HepG2 (cell line): Measurements from ENCODE around the gene ANKRD52. TPM values are rescaled to one million over a fixed set of nuclear protein-coding genes. Genes with fewer than 3 reads are reported as not detected.

ENCODE experiments used
- BORCS8-MEF2B ChIP-seq: sonication (generic); formaldehyde crosslinking; IDR thresholded peaks from 2 replicates; pipeline ENCODE4 v1.8.0; 2022; ENCODE audit warnings: mild to moderate bottlenecking, missing genetic modification reagents
- CREBL2 ChIP-seq: sonication (generic); formaldehyde crosslinking; IDR thresholded peaks from 2 replicates; pipeline ENCODE4 v1.8.1; 2023; ENCODE audit warnings: missing genetic modification reagents, mild to moderate bottlenecking, borderline replicate concordance
- EP300 ChIP-seq, 3 experiments: sonication (generic) in 1 of 3; formaldehyde crosslinking in 1 of 3; IDR thresholded peaks; 2 replicates each; pipeline versions ENCODE4 v1.5.1 to v1.6.1; 2011 to 2020; ENCODE audit warnings: low read depth in 2 of 3, low read length in 2 of 3, borderline replicate concordance in 1 of 3, improper control_type of control experiment in 1 of 3, mild to moderate bottlenecking in 1 of 3, missing genetic modification reagents in 1 of 3, moderate library complexity in 1 of 3
- HMG20B ChIP-seq: conservative IDR thresholded peaks from 2 replicates; pipeline ENCODE4 v1.6.1; 2016; ENCODE audit warnings: missing genetic modification reagents, missing compliant biosample characterization
- HNRNPK ChIP-seq: fragments of 200-400 bp; formaldehyde crosslinking; IDR thresholded peaks from 2 replicates; pipeline ENCODE4 v1.6.1; 2018; ENCODE audit warnings: low read length, low read depth, moderate library complexity, mild to moderate bottlenecking; ENCODE audit not compliant: poor library complexity, severe bottlenecking
- HOXA5 ChIP-seq: sonication (generic); formaldehyde crosslinking; IDR thresholded peaks from 2 replicates; pipeline ENCODE4 v1.4.0; 2020; ENCODE audit warnings: missing genetic modification reagents
- ISX ChIP-seq: sonication (generic); formaldehyde crosslinking; conservative IDR thresholded peaks from 2 replicates; pipeline ENCODE4 v1.5.0; 2020; ENCODE audit warnings: missing genetic modification reagents
- KDM2A ChIP-seq: sonication (generic); formaldehyde crosslinking; IDR thresholded peaks from 2 replicates; pipeline ENCODE4 v1.4.0; 2020; ENCODE audit warnings: low read depth, missing genetic modification reagents, borderline replicate concordance
- MATR3 ChIP-seq: sonication (generic); formaldehyde crosslinking; IDR thresholded peaks from 2 replicates; pipeline ENCODE4 v1.4.0; 2020; ENCODE audit warnings: missing genetic modification reagents
- MEF2D ChIP-seq: sonication (generic); formaldehyde crosslinking; IDR thresholded peaks from 2 replicates; pipeline ENCODE4 v1.5.1; 2020; ENCODE audit warnings: mild to moderate bottlenecking, missing genetic modification reagents
- NAIF1 ChIP-seq: sonication (generic); formaldehyde crosslinking; IDR thresholded peaks from 2 replicates; pipeline ENCODE4 v1.5.0; 2020; ENCODE audit warnings: mild to moderate bottlenecking, missing genetic modification reagents, borderline replicate concordance
- NFIB ChIP-seq: sonication (generic); formaldehyde crosslinking; IDR thresholded peaks from 2 replicates; pipeline ENCODE4 v1.9.0; 2021; ENCODE audit warnings: missing genetic modification reagents, mild to moderate bottlenecking, borderline replicate concordance
- NR1H2 ChIP-seq: sonication (generic); formaldehyde crosslinking; IDR thresholded peaks from 2 replicates; pipeline ENCODE4 v1.8.1; 2022; ENCODE audit warnings: low read depth, missing genetic modification reagents, borderline replicate concordance
- PHF21A ChIP-seq: sonication (generic); formaldehyde crosslinking; IDR thresholded peaks from 2 replicates; pipeline ENCODE4 v1.5.0; 2020; ENCODE audit warnings: mild to moderate bottlenecking, missing genetic modification reagents
- POGZ ChIP-seq: sonication (generic); formaldehyde crosslinking; IDR thresholded peaks from 2 replicates; pipeline ENCODE4 v1.4.0; 2020; ENCODE audit warnings: mild to moderate bottlenecking, missing genetic modification reagents
- REXO4 ChIP-seq: sonication (generic); formaldehyde crosslinking; IDR thresholded peaks from 2 replicates; pipeline ENCODE4 v1.8.0; 2022; ENCODE audit warnings: missing genetic modification reagents, mild to moderate bottlenecking, borderline replicate concordance
- SPEN ChIP-seq: sonication (generic); formaldehyde crosslinking; IDR thresholded peaks from 2 replicates; pipeline ENCODE4 v1.5.1; 2020; ENCODE audit warnings: low read depth, mild to moderate bottlenecking, missing genetic modification reagents
- SRSF9 ChIP-seq: fragments of 200-400 bp; formaldehyde crosslinking; IDR thresholded peaks from 2 replicates; pipeline ENCODE4 v1.6.1; 2018; ENCODE audit warnings: borderline replicate concordance, mild to moderate bottlenecking, low read depth, low read length; ENCODE audit not compliant: insufficient read depth, poor library complexity, severe bottlenecking
- STAT5B ChIP-seq: sonication (generic); formaldehyde crosslinking; IDR thresholded peaks from 2 replicates; pipeline ENCODE4 v1.4.0; 2020; ENCODE audit warnings: missing genetic modification reagents
- TBX2 ChIP-seq: sonication (generic); formaldehyde crosslinking; IDR thresholded peaks from 2 replicates; pipeline ENCODE4 v1.5.0; 2020; ENCODE audit warnings: missing genetic modification reagents, mild to moderate bottlenecking, borderline replicate concordance
- ZBTB14 ChIP-seq: sonication (generic); formaldehyde crosslinking; IDR thresholded peaks from 2 replicates; pipeline ENCODE4 v1.4.0; 2020; ENCODE audit warnings: missing genetic modification reagents
- ZBTB8A ChIP-seq: sonication (generic); formaldehyde crosslinking; IDR thresholded peaks from 2 replicates; pipeline ENCODE4 v1.4.0; 2020; ENCODE audit warnings: mild to moderate bottlenecking, low read depth, missing genetic modification reagents, borderline replicate concordance
- ZNF232 ChIP-seq: sonication (generic); formaldehyde crosslinking; IDR thresholded peaks from 2 replicates; pipeline ENCODE4 v1.4.0; 2020; ENCODE audit warnings: missing genetic modification reagents, borderline replicate concordance
- ZNF234 ChIP-seq: sonication (generic); formaldehyde crosslinking; conservative IDR thresholded peaks from 2 replicates; pipeline ENCODE4 v1.5.1; 2020; ENCODE audit warnings: mild to moderate bottlenecking, missing genetic modification reagents
- ZNF335 ChIP-seq: sonication (generic); formaldehyde crosslinking; IDR thresholded peaks from 2 replicates; pipeline ENCODE4 v1.4.0; 2020; ENCODE audit warnings: missing genetic modification reagents
- ZNF652 ChIP-seq: IDR thresholded peaks from 2 replicates; pipeline ENCODE4 v1.6.1; 2016; ENCODE audit warnings: low read depth, borderline replicate concordance
- ZNF782 ChIP-seq: sonication (generic); formaldehyde crosslinking; IDR thresholded peaks from 2 replicates; pipeline ENCODE4 v1.4.0; 2020; ENCODE audit warnings: missing genetic modification reagents, mild to moderate bottlenecking, borderline replicate concordance
- polyA plus RNA-seq, 8 experiments: library from polyadenylated mRNA; depleted of rRNA in 3 of 8; stranded (reverse) in 7 of 8; unstranded in 1 of 8; fragments of >200 nt; fragmentation: Illumina TruSeq in 4 of 8; extraction: Trizol in 4 of 8; gene quantifications; 2 replicates each; pipeline versions ENCODE4 v1.2.1 to v1.2.3, GENCODE V29; 2011 to 2016; ENCODE audit warnings: low read depth in 4 of 8, missing spikeins in 1 of 8, mixed read lengths in 1 of 8; ENCODE audit not compliant: insufficient read depth in 1 of 8
- total RNA-seq, 5 experiments: library from RNA; depleted of rRNA; stranded (reverse); fragments of >200 nt; fragmentation: Illumina TruSeq; extraction: Trizol; gene quantifications; 2 replicates each; pipeline ENCODE4 v1.2.3, GENCODE V29; 2016; ENCODE audit warnings: low read depth in 1 of 5

ANKRD52 gene
- total and polyA plus RNA-seq, 2 of the 13 experiments (the other 11 are each of a cell fraction or from before 2014, with no cell fraction given): 7.8 to 9.2 TPM

- TF ChIP-seq SRSF9: no peak
- peak; percentile 30; the same call in 1 of the 2 replicates for TF ChIP-seq SPEN (CRISPR knock-in tag)
- TF ChIP-seq MEF2D (CRISPR knock-in tag): no peak
- no peak for TF ChIP-seq ISX (CRISPR knock-in tag)
- TF ChIP-seq ZNF335 (CRISPR knock-in tag): peak; percentile 99
- peak; percentile 43 for TF ChIP-seq HNRNPK
- TF ChIP-seq CREBL2: no peak
- no peak for TF ChIP-seq STAT5B (CRISPR knock-in tag)
- TF ChIP-seq ZBTB14: no peak
- no peak for TF ChIP-seq PHF21A (CRISPR knock-in tag)
- no peak for TF ChIP-seq ZNF232
- peak; percentile 86; the same call in 1 of the 2 replicates for TF ChIP-seq KDM2A (CRISPR knock-in tag)
- TF ChIP-seq NFIB (CRISPR knock-in tag): no peak
- no peak for TF ChIP-seq NR1H2 (CRISPR knock-in tag)
- 0 out of 4 replicates have a peak, but pooled peaks of 1 of the 2 experiments have one; percentile 26 for TF ChIP-seq EP300 (IDR thresholded peaks at IDR 0.05; ENCODE audit: low read depth in 2 of 2, low read length in 2 of 2)
- no peak for TF ChIP-seq EP300 (CRISPR knock-in tag; IDR thresholded peaks at IDR 0.05; ENCODE audit: borderline replicate concordance)
- TF ChIP-seq ZBTB8A (CRISPR knock-in tag): peak; percentile 96
- peak; percentile 59 for TF ChIP-seq TBX2
- TF ChIP-seq MATR3 (CRISPR knock-in tag): no peak
- TF ChIP-seq ZNF652: no peak
- no peak for TF ChIP-seq HMG20B (CRISPR knock-in tag)
- no peak for TF ChIP-seq REXO4 (CRISPR knock-in tag)
- peak; percentile 64; the same call in 1 of the 2 replicates for TF ChIP-seq HOXA5 (CRISPR knock-in tag)
- peak; percentile 11; the same call in 1 of the 2 replicates for TF ChIP-seq BORCS8-MEF2B (CRISPR knock-in tag)
- no peak for TF ChIP-seq NAIF1 (CRISPR knock-in tag)
- TF ChIP-seq POGZ (CRISPR knock-in tag): peak; percentile 47; the same call in 1 of the 2 replicates
- no peak for TF ChIP-seq ZNF234 (CRISPR knock-in tag)
- peak; percentile 90; the same call in 1 of the 2 replicates for TF ChIP-seq ZNF782
These were observed 41.9 kb upstream of the ANKRD52 start, which contains the start of gene CS (continued) for GRCh38 chr12:56299853-56300643.
